Measurements from ENCODE around the gene PLEKHM3. TPM values are rescaled to one million over a fixed set of nuclear protein-coding genes. Genes with fewer than 3 reads are reported as not detected.
A peak's percentile ranks its signal among the peaks of the same experiment; 100 is the strongest.

PLEKHM3 gene
- total RNA-seq, 1 experiment from 2014 or later = 9.3 TPM

GRCh38 chr2:207787800-207788199, 237.5 kb downstream of the PLEKHM3 start:
- intact Hi-C loops (cut with micrococcal nuclease; ENCODE audit: unreplicated experiment) = no loop called here
- Histone ChIP-seq H3K36me3 (ENCODE audit: control insufficient read depth, insufficient read depth, low read length) (no peaks in the 10 kb centered on the region), H3K4me1 (peaks cover 49% of the 10 kb centered on the region), H3K9me3 (no peaks in the 10 kb centered on the region), H3K27me3 (replicated peaks; ENCODE audit: control insufficient read depth, insufficient read depth, low read length) (no peaks in the 10 kb centered on the region), H3K4me3 (ENCODE audit: low read depth, low read length) (no peak overlapping the region)
- ChIA-PET CTCF (no interaction called here), POLR2A (no interaction called here)
- H3K9me3 Mint-ChIP-seq (ENCODE audit: unreplicated experiment) = peaks cover 7% of the 10 kb centered on the region
- no TSS peak for BruUV-seq (replicated peaks)
- H3K36me3 Mint-ChIP-seq (ENCODE audit: insufficient read depth, unreplicated experiment) = no peaks in the 10 kb centered on the region
- H3K4me3 Mint-ChIP-seq (ENCODE audit: unreplicated experiment) = no peak overlapping the region
- peaks cover 30% of the 10 kb centered on the region for H3K4me1 Mint-ChIP-seq (ENCODE audit: low read depth, unreplicated experiment)
- no peak for DNase-seq
- H3K27me3 Mint-ChIP-seq (ENCODE audit: insufficient read depth, unreplicated experiment) = no peaks in the 10 kb centered on the region
- H3K27ac Mint-ChIP-seq (ENCODE audit: unreplicated experiment) = peak overlapping the region; percentile 6
- TF ChIP-seq, protein P1, sequence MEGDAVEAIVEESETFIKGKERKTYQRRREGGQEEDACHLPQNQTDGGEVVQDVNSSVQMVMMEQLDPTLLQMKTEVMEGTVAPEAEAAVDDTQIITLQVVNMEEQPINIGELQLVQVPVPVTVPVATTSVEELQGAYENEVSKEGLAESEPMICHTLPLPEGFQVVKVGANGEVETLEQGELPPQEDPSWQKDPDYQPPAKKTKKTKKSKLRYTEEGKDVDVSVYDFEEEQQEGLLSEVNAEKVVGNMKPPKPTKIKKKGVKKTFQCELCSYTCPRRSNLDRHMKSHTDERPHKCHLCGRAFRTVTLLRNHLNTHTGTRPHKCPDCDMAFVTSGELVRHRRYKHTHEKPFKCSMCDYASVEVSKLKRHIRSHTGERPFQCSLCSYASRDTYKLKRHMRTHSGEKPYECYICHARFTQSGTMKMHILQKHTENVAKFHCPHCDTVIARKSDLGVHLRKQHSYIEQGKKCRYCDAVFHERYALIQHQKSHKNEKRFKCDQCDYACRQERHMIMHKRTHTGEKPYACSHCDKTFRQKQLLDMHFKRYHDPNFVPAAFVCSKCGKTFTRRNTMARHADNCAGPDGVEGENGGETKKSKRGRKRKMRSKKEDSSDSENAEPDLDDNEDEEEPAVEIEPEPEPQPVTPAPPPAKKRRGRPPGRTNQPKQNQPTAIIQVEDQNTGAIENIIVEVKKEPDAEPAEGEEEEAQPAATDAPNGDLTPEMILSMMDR (IDR thresholded peaks at IDR 0.05; ENCODE audit: insufficient read depth in 1 of 2, low read depth in 1 of 2, low read length in 1 of 2, severe bottlenecking in 1 of 2, unreplicated experiment in 1 of 2) = no peak

DNA sequence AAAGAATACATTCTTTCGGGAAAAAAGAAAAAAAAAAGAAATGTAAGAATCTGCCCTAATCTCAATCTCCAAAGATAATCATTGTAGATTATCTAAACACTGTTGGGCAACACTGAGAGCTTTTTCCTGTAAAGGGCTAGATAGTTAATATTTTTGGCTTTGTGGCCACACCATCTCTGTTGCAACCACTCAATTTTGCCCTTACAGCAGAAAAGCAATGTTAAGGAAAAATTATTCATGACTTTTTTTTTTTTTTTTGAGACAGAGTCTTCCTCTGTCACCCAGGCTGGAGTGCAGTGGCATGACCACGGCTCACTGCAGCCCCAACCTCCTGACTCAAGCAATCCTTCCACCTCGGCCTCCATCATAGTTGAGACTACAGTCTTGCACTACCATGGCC, 238.3 kb downstream of the PLEKHM3 start:
- H3K9me3 Mint-ChIP-seq (ENCODE audit: unreplicated experiment) = peaks cover 7% of the 10 kb centered on the region
- H3K27ac Mint-ChIP-seq (ENCODE audit: unreplicated experiment) = no peak overlapping the region
- peaks cover 38% of the 10 kb centered on the region for H3K4me1 Mint-ChIP-seq (ENCODE audit: low read depth, unreplicated experiment)
- CTCF ChIA-PET = no interaction called here
- intact Hi-C loops (cut with micrococcal nuclease; ENCODE audit: unreplicated experiment) = no loop called here
- no peaks in the 10 kb centered on the region for H3K27me3 Mint-ChIP-seq (ENCODE audit: insufficient read depth, unreplicated experiment)
- DNase-seq = no peak
- H3K36me3 Mint-ChIP-seq (ENCODE audit: insufficient read depth, unreplicated experiment) = no peaks in the 10 kb centered on the region
- TF ChIP-seq, protein P1 (IDR thresholded peaks at IDR 0.05; ENCODE audit: insufficient read depth in 1 of 2, low read depth in 1 of 2, low read length in 1 of 2, severe bottlenecking in 1 of 2, unreplicated experiment in 1 of 2) = no peak
- Histone ChIP-seq H3K27me3 (replicated peaks; ENCODE audit: control insufficient read depth, insufficient read depth, low read length) (no peaks in the 10 kb centered on the region), H3K4me1 (peaks cover 50% of the 10 kb centered on the region), H3K4me3 (ENCODE audit: low read depth, low read length) (no peak overlapping the region), H3K36me3 (ENCODE audit: control insufficient read depth, insufficient read depth, low read length) (no peaks in the 10 kb centered on the region), H3K9me3 (no peaks in the 10 kb centered on the region)
- no peak overlapping the region for H3K4me3 Mint-ChIP-seq (ENCODE audit: unreplicated experiment)
- POLR2A ChIA-PET = no interaction called here
- no TSS peak for BruUV-seq (replicated peaks)

GRCh38 chr2:207784898-207785297, 240.4 kb downstream of the PLEKHM3 start:
- ChIA-PET POLR2A (no interaction called here), CTCF (interaction anchor here (0.8 kb wide), 1 partner anchor 15 kb away, joined by 4 read pairs; the partner anchor contains the start of gene FZD5)
- H3K27ac Mint-ChIP-seq (ENCODE audit: unreplicated experiment) = no peak overlapping the region
- intact Hi-C loops (cut with micrococcal nuclease; ENCODE audit: unreplicated experiment) = no loop called here
- H3K9me3 Mint-ChIP-seq (ENCODE audit: unreplicated experiment) = peaks cover 7% of the 10 kb centered on the region
- BruUV-seq (replicated peaks) = no TSS peak
- no peaks in the 10 kb centered on the region for H3K36me3 Mint-ChIP-seq (ENCODE audit: insufficient read depth, unreplicated experiment)
- H3K36me3 ChIP-seq (ENCODE audit: control insufficient read depth, insufficient read depth, low read length) = no peaks in the 10 kb centered on the region
- no peak overlapping the region for H3K4me3 ChIP-seq (ENCODE audit: low read depth, low read length)
- H3K4me1 ChIP-seq = peaks cover 54% of the 10 kb centered on the region
- H3K4me3 Mint-ChIP-seq (ENCODE audit: unreplicated experiment) = no peak overlapping the region
- DNase-seq = peak in 1 of 2 experiments; percentile 54
- H3K9me3 ChIP-seq = no peaks in the 10 kb centered on the region
- H3K27me3 Mint-ChIP-seq (ENCODE audit: insufficient read depth, unreplicated experiment) = no peaks in the 10 kb centered on the region
- H3K27me3 ChIP-seq (replicated peaks; ENCODE audit: control insufficient read depth, insufficient read depth, low read length) = no peaks in the 10 kb centered on the region
- H3K4me1 Mint-ChIP-seq (ENCODE audit: low read depth, unreplicated experiment) = peaks cover 47% of the 10 kb centered on the region
- TF ChIP-seq, protein P1 (IDR thresholded peaks at IDR 0.05; ENCODE audit: insufficient read depth in 1 of 2, low read depth in 1 of 2, low read length in 1 of 2, severe bottlenecking in 1 of 2, unreplicated experiment in 1 of 2) = no peak
